ENCODE measurements around the gene DNMT3L. TPM values are rescaled to one million over a fixed set of nuclear protein-coding genes. Genes with fewer than 3 reads are reported as not detected.

DNMT3L gene
- polyA plus RNA-seq, 1 of the 3 experiments (the other 2 are of a cell fraction): not detected

GRCh38 chr21:44292812-44293195 is 31.1 kb upstream of the DNMT3L start (continued):
- no peak for TF ChIP-seq TAF1 (IDR thresholded peaks at IDR 0.05; ENCODE audit: borderline replicate concordance, low read depth, low read length)
- TF ChIP-seq NRF1 (IDR thresholded peaks at IDR 0.05; ENCODE audit: low read depth, low read length): no peak

GRCh38 chr21:44291936-44292811 is 30.5 kb upstream of the DNMT3L start:
- WGBS (ENCODE audit: low lambda C conversion rate): 93% methylated on average over 3 of the region's 25 CpGs
- CTCF ChIA-PET: no interaction called here
- no peaks in the 10 kb centered on the region for H4K20me1 ChIP-seq (ENCODE audit: insufficient read depth)
- POLR2A ChIA-PET: no interaction called here
- no peak overlapping the region for H2AFZ ChIP-seq (ENCODE audit: low read depth)
- H3K27me3 ChIP-seq (ENCODE audit: insufficient read depth): no peaks in the 10 kb centered on the region
- no peak overlapping the region for H3K4me2 ChIP-seq
- no peaks in the 10 kb centered on the region for H3K9me3 ChIP-seq
- H3K27ac ChIP-seq (ENCODE audit: low read depth in 2 of 2, low read length in 1 of 2): no peak overlapping the region
- DNase-seq: peak; percentile 73
- TF ChIP-seq YY1 (IDR thresholded peaks at IDR 0.05; ENCODE audit: low read depth) (no peak), CTCF (IDR thresholded peaks at IDR 0.05) (no peak), GABPA (IDR thresholded peaks at IDR 0.05; ENCODE audit: low read depth) (no peak), FOXM1 (IDR thresholded peaks at IDR 0.05; ENCODE audit: low read depth) (no peak), USF1 (IDR thresholded peaks at IDR 0.05; ENCODE audit: borderline replicate concordance, low read depth) (no peak), CHD2 (IDR thresholded peaks at IDR 0.05; ENCODE audit: low read length, partially characterized antibody) (no peak), REST (IDR thresholded peaks at IDR 0.05; ENCODE audit: low read depth, low read length) (no peak), IRF3 (IDR thresholded peaks at IDR 0.05; ENCODE audit: low read depth, low read length) (no peak), ELF1 (IDR thresholded peaks at IDR 0.05) (no peak), RXRA (IDR thresholded peaks at IDR 0.05; ENCODE audit: borderline replicate concordance, low read depth) (no peak), RCOR1 (IDR thresholded peaks at IDR 0.05; ENCODE audit: low read length) (no peak), TEAD4 (IDR thresholded peaks at IDR 0.05; ENCODE audit: borderline replicate concordance, insufficient read depth) (no peak), NFIC (IDR thresholded peaks at IDR 0.05; ENCODE audit: borderline replicate concordance) (no peak), SIN3A (IDR thresholded peaks at IDR 0.05; ENCODE audit: borderline replicate concordance, low read depth, low read length) (no peak)
- H3K9me2 ChIP-seq: no peaks in the 10 kb centered on the region
- no peaks in the 10 kb centered on the region for H3K4me1 ChIP-seq (ENCODE audit: control insufficient read depth in 1 of 2, insufficient read depth in 2 of 2, low read depth in 1 of 2, low read length in 1 of 2)
- H3K36me3 ChIP-seq (replicated peaks in 1 of 2; ENCODE audit: control insufficient read depth in 1 of 2, insufficient read depth in 2 of 2, low read length in 1 of 2): no peaks in the 10 kb centered on the region
- H3K79me2 ChIP-seq (ENCODE audit: insufficient read depth): no peaks in the 10 kb centered on the region
- H3K4me3 ChIP-seq (ENCODE audit: low read depth in 2 of 2, low read length in 1 of 2): no peak overlapping the region
- H3K9ac ChIP-seq: no peak overlapping the region
- no peaks in the 10 kb centered on the region for H3F3A ChIP-seq (replicated peaks; ENCODE audit: insufficient read depth)

All from SK-N-SH (cell line).